K562 (cell line): ENCODE results near the gene USHBP1. TPM values are rescaled to one million over a fixed set of nuclear protein-coding genes. Genes with fewer than 3 reads are reported as not detected.

ENCODE experiments used
- ASH1L ChIP-seq: fragments of 450-650 bp; IDR thresholded peaks from 2 replicates; pipeline ENCODE4 v1.6.1; 2018; ENCODE audit warnings: borderline replicate concordance, mild to moderate bottlenecking, low read depth; ENCODE audit not compliant: partially characterized antibody
- CEBPG ChIP-seq, 3 experiments: fragments of 200-800 bp in 1 of 3; sonication (Bioruptor generic) in 1 of 3; sonication (generic) in 1 of 3; formaldehyde crosslinking in 1 of 3; IDR thresholded peaks in 2 of 3; conservative IDR thresholded peaks in 1 of 3; 2 replicates each; pipeline versions ENCODE4 v1.6.1 to v1.8.0; 2016 to 2022; ENCODE audit warnings: missing compliant biosample characterization in 2 of 3, missing genetic modification characterization in 2 of 3, mild to moderate bottlenecking in 1 of 3, missing genetic modification reagents in 1 of 3
- CREM ChIP-seq: IDR thresholded peaks from 2 replicates; pipeline ENCODE4 v1.6.1; 2014; ENCODE audit warnings: antibody characterized with exemption, low read depth
- CXXC5 ChIP-seq: fragments of 250-450 bp; sonication (Bioruptor Pico); IDR thresholded peaks from 2 replicates; pipeline ENCODE4 v1.8.0; 2022; ENCODE audit warnings: inconsistent platforms, mild to moderate bottlenecking, moderate library complexity
- MBD2 ChIP-seq: sonication (generic); IDR thresholded peaks from 2 replicates; pipeline ENCODE4 v1.6.1; 2016; ENCODE audit warnings: low read depth, borderline replicate concordance
- NFYB ChIP-seq: IDR thresholded peaks from 2 replicates; pipeline ENCODE4 v1.6.1; 2011; ENCODE audit warnings: mild to moderate bottlenecking, moderate library complexity; ENCODE audit not compliant: insufficient read length; ENCODE audit errors: extremely low read depth
- PBX2 ChIP-seq, 2 experiments: IDR thresholded peaks in 1 of 2; conservative IDR thresholded peaks in 1 of 2; 2 replicates each; pipeline ENCODE4 v1.6.1; 2016; ENCODE audit warnings: low read depth in 2 of 2, mild to moderate bottlenecking in 1 of 2, missing compliant biosample characterization in 1 of 2, missing genetic modification characterization in 1 of 2, moderate library complexity in 1 of 2
- PKNOX1 ChIP-seq: fragments of 450-650 bp; IDR thresholded peaks from 2 replicates; pipeline ENCODE4 v1.6.1; 2016
- RBFOX2 ChIP-seq: fragments of 200-400 bp; formaldehyde crosslinking; IDR thresholded peaks from 2 replicates; pipeline ENCODE4 v1.6.1; 2017; ENCODE audit warnings: low read depth, mild to moderate bottlenecking, low read length, moderate library complexity
- SP2 ChIP-seq: IDR thresholded peaks from 2 replicates; pipeline ENCODE4 v1.6.1; 2011; ENCODE audit warnings: mild to moderate bottlenecking, low read depth, low read length, moderate library complexity; ENCODE audit not compliant: poor library complexity, severe bottlenecking; ENCODE audit errors: extremely low read depth
- ZBTB7A ChIP-seq: IDR thresholded peaks from 2 replicates; pipeline ENCODE4 v1.6.1; 2011; ENCODE audit warnings: low read depth, mild to moderate bottlenecking, low read length, moderate library complexity, borderline replicate concordance; ENCODE audit not compliant: control insufficient read depth
- ZNF707 ChIP-seq: fragments of 250-450 bp; sonication (Bioruptor Pico); conservative IDR thresholded peaks from 2 replicates; pipeline ENCODE4 v1.8.0; 2022; ENCODE audit warnings: inconsistent platforms, mild to moderate bottlenecking, moderate library complexity
- polyA plus RNA-seq, 8 experiments: library from polyadenylated mRNA; depleted of rRNA in 4 of 8; stranded (reverse) in 5 of 8; unstranded in 3 of 8; fragments of >200 nt; fragmentation: Nextera tagmentation in 2 of 8; fragmentation: Illumina TruSeq in 1 of 8; extraction: Ambion mirVana in 2 of 8; extraction: Trizol in 1 of 8; gene quantifications; 2 replicates each; pipeline versions ENCODE4 v1.2.1 to v1.2.3, GENCODE V29; 2011 to 2014; ENCODE audit warnings: inconsistent platforms in 1 of 8, missing spikeins in 1 of 8
- total RNA-seq, 7 experiments: library from RNA; depleted of rRNA in 6 of 7; stranded (reverse); fragments of >200 nt in 6 of 7; fragmentation: Illumina TruSeq in 2 of 7; extraction: Trizol in 2 of 7; gene quantifications; 2 replicates each; pipeline versions ENCODE4 v1.2.1 to v1.2.3, GENCODE V29; 2011 to 2021; ENCODE audit warnings: low replicate concordance in 1 of 7

USHBP1 gene
- total and polyA plus RNA-seq, 9 of the 15 experiments (the other 6 are each of a cell fraction or from before 2014, with no cell fraction given) = 0.03 to 0.10 (median 0.05) TPM; not detected in 5

- TF ChIP-seq SP2 (peak; percentile 80), PKNOX1 (peak; percentile 98), ASH1L (peak; percentile 37), CEBPG (CRISPR knock-in tag; IDR thresholded peaks at IDR 0.05) (no peak), CEBPG (tag; conservative IDR thresholded peaks at IDR 0.05 in 1 of 2, IDR thresholded peaks at IDR 0.05 in 1 of 2) (no peak), MBD2 (peak; percentile 80; the same call in 1 of the 2 replicates), NFYB (peak; percentile 95), CREM (peak; percentile 43; the same call in 1 of the 2 replicates), PBX2 (CRISPR knock-in tag; IDR thresholded peaks at IDR 0.05; ENCODE audit: low read depth) (peak; percentile 85), PBX2 (tag; conservative IDR thresholded peaks at IDR 0.05; ENCODE audit: low read depth) (peak; percentile 93), ZNF707 (CRISPR knock-in tag) (no peak), ZBTB7A (peak; percentile 58; the same call in 1 of the 2 replicates), RBFOX2 (peak; percentile 42), CXXC5 (CRISPR knock-in tag) (peak; percentile 76)
Observed at GRCh38 chr19:17289489-17289888, 24.9 kb upstream of the USHBP1 start (continued).
